Measurements from ENCODE around the gene IRAK2.
A peak's percentile ranks its signal among the peaks of the same experiment; 100 is the strongest.

Gene IRAK2

GRCh38 chr3:10235551-10235950 lies 70.8 kb downstream of the IRAK2 start:
- H3K9me3 ChIP-seq, result no peaks in the 10 kb centered on the region
- no peaks in the 10 kb centered on the region for H3K27me3 ChIP-seq
- no peak overlapping the region for H3K4me3 ChIP-seq (ENCODE audit: low read depth in 1 of 2, low read length in 1 of 2)
- H3K27ac ChIP-seq, result no peak overlapping the region
- peaks cover 32% of the 10 kb centered on the region for H3K36me3 ChIP-seq
- peaks cover 27 to 29% of the 10 kb centered on the region in 2 experiments for H3K4me1 ChIP-seq (ENCODE audit: control insufficient read depth in 1 of 2, insufficient read depth in 1 of 2, low read depth in 1 of 2, low read length in 1 of 2)
- no peak for TF ChIP-seq CTCF (IDR thresholded peaks at IDR 0.05)

DNA sequence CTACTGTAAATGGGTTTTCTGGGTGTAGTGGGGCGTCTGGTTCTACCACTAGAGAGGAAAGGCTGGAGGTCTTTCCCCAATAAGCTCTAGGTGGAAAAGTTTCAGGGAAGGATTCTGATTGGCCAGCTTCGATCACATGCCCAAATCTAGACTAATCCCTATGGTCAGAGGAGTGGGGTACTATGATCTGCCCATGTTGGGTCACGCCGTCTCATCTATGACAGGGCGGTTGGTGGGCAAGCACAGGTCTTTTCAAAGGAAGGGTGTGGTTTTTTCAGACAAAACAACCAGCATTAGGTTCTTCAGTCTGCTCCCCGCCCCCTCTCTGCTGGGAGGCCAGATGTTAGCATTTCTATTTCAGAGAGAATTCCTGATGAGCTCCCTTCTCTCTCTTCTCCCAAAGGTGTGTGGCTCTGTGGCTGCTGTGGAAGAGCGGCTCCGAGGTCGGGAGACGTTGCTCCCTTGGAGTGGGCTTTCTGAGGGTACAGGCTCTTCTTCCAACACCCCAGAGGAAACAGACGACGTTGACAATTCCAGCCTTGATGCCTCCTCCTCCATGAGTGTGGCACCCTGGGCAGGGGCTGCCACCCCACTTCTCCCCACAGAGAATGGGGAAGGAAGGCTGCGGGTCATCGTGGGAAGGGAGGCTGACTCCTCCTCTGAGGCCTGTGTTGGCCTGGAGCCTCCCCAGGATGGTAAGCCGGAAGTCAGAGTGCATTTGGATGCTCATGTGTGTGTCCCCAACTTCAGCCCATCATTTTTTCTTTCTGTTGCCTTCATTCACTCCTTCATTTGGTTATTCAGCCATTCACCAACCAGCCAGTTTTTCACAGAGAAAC lies 73.8 kb downstream of the IRAK2 start:
- peak overlapping the region; percentile 55 for H3K27ac ChIP-seq
- H3K4me1 ChIP-seq (ENCODE audit: control insufficient read depth in 1 of 2, insufficient read depth in 1 of 2, low read depth in 1 of 2, low read length in 1 of 2), result peaks cover 11 to 20% of the 10 kb centered on the region in 2 experiments
- no peak overlapping the region for H3K4me3 ChIP-seq (ENCODE audit: low read depth in 1 of 2, low read length in 1 of 2)
- peaks cover 36% of the 10 kb centered on the region for H3K36me3 ChIP-seq
- no peaks in the 10 kb centered on the region for H3K27me3 ChIP-seq
- no peaks in the 10 kb centered on the region for H3K9me3 ChIP-seq
- TF ChIP-seq CTCF (IDR thresholded peaks at IDR 0.05), result no peak

- TF ChIP-seq CTCF (IDR thresholded peaks at IDR 0.05), result no peak
- Histone ChIP-seq H3K27me3 (no peaks in the 10 kb centered on the region), H3K27ac (peak overlapping the region; percentile 2), H3K9me3 (no peaks in the 10 kb centered on the region), H3K36me3 (peaks cover 15% of the 10 kb centered on the region), H3K4me1 (ENCODE audit: control insufficient read depth in 1 of 2, insufficient read depth in 1 of 2, low read depth in 1 of 2, low read length in 1 of 2) (peaks cover 33 to 42% of the 10 kb centered on the region in 2 experiments), H3K4me3 (ENCODE audit: low read depth in 1 of 2, low read length in 1 of 2) (no peak overlapping the region)
Measured at GRCh38 chr3:10240799-10241198, 76.1 kb downstream of the IRAK2 start.

GRCh38 chr3:10242182-10243065 lies 77.7 kb downstream of the IRAK2 start:
- Histone ChIP-seq H3K27me3 (no peaks in the 10 kb centered on the region), H3K27ac (peak overlapping the region; percentile 61), H3K4me3 (ENCODE audit: low read depth in 1 of 2, low read length in 1 of 2) (no peak overlapping the region), H3K9me3 (no peaks in the 10 kb centered on the region), H3K36me3 (peaks cover 13% of the 10 kb centered on the region), H3K4me1 (ENCODE audit: control insufficient read depth in 1 of 2, insufficient read depth in 1 of 2, low read depth in 1 of 2, low read length in 1 of 2) (peaks cover 37 to 45% of the 10 kb centered on the region in 2 experiments)
- no peak for TF ChIP-seq CTCF (IDR thresholded peaks at IDR 0.05)

DNA sequence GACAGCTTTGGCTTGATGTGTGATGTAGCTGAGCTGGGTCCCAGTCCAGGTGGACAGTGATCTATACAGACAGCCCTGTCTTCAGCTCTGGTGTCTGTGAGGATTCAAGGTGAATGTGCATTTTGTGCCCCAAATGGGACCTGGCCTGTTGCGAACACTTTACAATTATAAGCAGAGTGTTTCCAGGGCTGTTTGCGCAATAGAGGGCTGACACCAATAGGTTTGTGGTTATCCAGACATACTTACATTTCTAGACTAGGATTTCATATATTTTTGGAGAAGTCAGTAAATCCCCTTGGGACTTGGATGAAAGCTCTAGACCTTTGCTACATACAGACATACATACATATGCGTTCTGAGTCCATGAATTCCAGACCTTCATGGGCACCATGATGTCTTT lies 79.3 kb downstream of the IRAK2 start:
- peaks cover 8% of the 10 kb centered on the region for H3K36me3 ChIP-seq
- TF ChIP-seq CTCF (IDR thresholded peaks at IDR 0.05), result no peak
- peaks cover 44 to 51% of the 10 kb centered on the region in 2 experiments for H3K4me1 ChIP-seq (ENCODE audit: control insufficient read depth in 1 of 2, insufficient read depth in 1 of 2, low read depth in 1 of 2, low read length in 1 of 2)
- H3K9me3 ChIP-seq, result no peaks in the 10 kb centered on the region
- H3K27me3 ChIP-seq, result no peaks in the 10 kb centered on the region
- H3K4me3 ChIP-seq (ENCODE audit: low read depth in 1 of 2, low read length in 1 of 2), result no peak overlapping the region
- H3K27ac ChIP-seq, result peak overlapping the region; percentile 83
